GM10266 (cell line): ENCODE measurements around the gene SDHA.

Source experiments
- DNase-seq: peaks from one replicate; pipeline ENCODE4 v3.0.0; 2012; ENCODE audit errors: extremely low spot score
- CTCF ChIP-seq: IDR thresholded peaks from 2 replicates; pipeline ENCODE4 v1.5.1; 2012; ENCODE audit warnings: mild to moderate bottlenecking, low read depth; ENCODE audit not compliant: control insufficient read depth, insufficient read depth; ENCODE audit errors: missing control alignments

SDHA gene

GRCh38 chr5:180286-180918, 37.7 kb upstream of the SDHA start:
- DNase-seq: no peak
- TF ChIP-seq CTCF: no peak

- no peak for TF ChIP-seq CTCF
- no peak for DNase-seq
Measured at GRCh38 chr5:181160-181559, 37.0 kb upstream of the SDHA start.

DNA sequence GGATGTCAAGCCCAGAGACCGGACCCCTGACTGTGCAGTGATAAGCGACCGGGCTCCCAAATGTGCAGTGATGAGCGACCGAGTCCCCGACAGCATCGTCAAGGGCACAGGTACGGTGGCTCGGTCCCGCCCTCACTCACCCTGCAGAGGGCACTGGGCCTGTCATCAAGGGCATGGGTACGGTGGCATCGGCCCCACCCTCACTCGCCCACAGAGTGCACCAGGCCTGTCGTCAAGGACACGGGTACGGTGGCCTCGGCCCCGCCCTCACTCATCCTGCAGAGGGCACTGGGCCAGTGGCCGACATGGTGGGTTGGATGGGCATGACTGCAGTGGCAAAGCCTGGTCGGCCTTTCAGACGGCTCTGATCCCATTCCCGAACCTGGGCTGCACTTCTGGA, 36.6 kb upstream of the SDHA start:
- no peak for TF ChIP-seq CTCF
- no peak for DNase-seq

DNA sequence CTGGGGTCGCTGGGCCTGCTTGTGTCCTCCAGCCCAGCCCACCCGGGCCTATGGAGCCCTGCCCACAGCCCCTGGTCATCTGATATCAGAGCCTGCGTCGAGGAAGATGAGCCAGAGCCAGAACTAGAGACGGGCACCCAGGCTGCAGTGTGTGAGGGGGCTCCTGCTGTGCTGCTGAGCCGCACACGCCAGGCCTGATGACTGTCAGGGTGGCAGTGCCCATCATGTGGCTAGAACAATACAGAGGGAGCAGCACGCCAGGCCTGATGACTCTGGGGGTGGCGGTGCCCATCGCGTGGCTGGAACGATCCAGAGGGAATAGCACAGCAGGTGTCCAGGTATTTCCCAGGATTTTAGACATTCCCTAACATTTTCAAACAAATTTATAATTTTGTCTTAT, 36.0 kb upstream of the SDHA start:
- no peak for TF ChIP-seq CTCF
- no peak for DNase-seq

- DNase-seq: no peak
- TF ChIP-seq CTCF: no peak
Measured at GRCh38 chr5:184471-184870, 33.6 kb upstream of the SDHA start.

- no peak for DNase-seq
- TF ChIP-seq CTCF: no peak
Measured at GRCh38 chr5:185095-186070, 32.7 kb upstream of the SDHA start.
